CD14-positive monocyte (primary cell): ENCODE data around the gene CIRBP. TPM values are rescaled to one million over a fixed set of nuclear protein-coding genes. Genes with fewer than 3 reads are reported as not detected.

Experiments used
- DNase-seq, 3 donors: peaks; one replicate each; pipeline ENCODE4 v3.0.0-alpha.2; 2011 to 2022
- H2AFZ ChIP-seq: 2 replicates; pipeline ENCODE4 v1.6.0; 2012; ENCODE audit warnings: mild to moderate bottlenecking, low read depth, low read length, inconsistent platforms; ENCODE audit not compliant: insufficient read depth, poor library complexity, severe bottlenecking
- H3K27ac ChIP-seq, 2 donors: 1 replicate in 1 of 2; 2 replicates in 1 of 2; pipeline ENCODE4 v1.5.1; 2012 to 2013; ENCODE audit warnings: low read length in 2 of 2, control low read depth in 1 of 2, inconsistent platforms in 1 of 2, low read depth in 1 of 2, mild to moderate bottlenecking in 1 of 2
- H3K27me3 ChIP-seq, 2 donors: one replicate each; pipeline versions ENCODE4 v1.6.0 to v1.6.1; 2011 to 2013; ENCODE audit warnings: low read length in 2 of 2; ENCODE audit not compliant: control insufficient read depth in 2 of 2, insufficient read depth in 2 of 2
- H3K36me3 ChIP-seq, 2 donors: replicated peaks in 1 of 2; 1 replicate in 1 of 2; 2 replicates in 1 of 2; pipeline versions ENCODE4 v1.5.1 to v1.6.1; 2012 to 2013; ENCODE audit warnings: low read length in 2 of 2, control low read depth in 1 of 2, inconsistent platforms in 1 of 2, mild to moderate bottlenecking in 1 of 2; ENCODE audit not compliant: insufficient read depth in 2 of 2, control insufficient read depth in 1 of 2
- H3K4me1 ChIP-seq, 2 donors: 1 replicate in 1 of 2; 2 replicates in 1 of 2; pipeline versions ENCODE4 v1.5.1 to v1.6.1; 2012 to 2013; ENCODE audit warnings: low read length in 2 of 2, control low read depth in 1 of 2, inconsistent platforms in 1 of 2, mild to moderate bottlenecking in 1 of 2, moderate library complexity in 1 of 2; ENCODE audit not compliant: insufficient read depth in 2 of 2, control insufficient read depth in 1 of 2
- H3K4me2 ChIP-seq: replicated peaks from 2 replicates; pipeline ENCODE3; 2012; ENCODE audit warnings: low read length, moderate library complexity, mild to moderate bottlenecking; ENCODE audit not compliant: poor library complexity, severe bottlenecking; ENCODE audit errors: extremely low read depth
- H3K4me3 ChIP-seq, 3 experiments: fragments of 200-600 bp in 1 of 3; sonication (generic) in 1 of 3; replicated peaks in 1 of 3; 1 replicate in 2 of 3; 2 replicates in 1 of 3; pipeline ENCODE4 v1.5.1; 2011 to 2013; ENCODE audit warnings: low read length in 3 of 3, mild to moderate bottlenecking in 3 of 3, control low read depth in 2 of 3, low read depth in 2 of 3, inconsistent platforms in 1 of 3, moderate library complexity in 1 of 3
- H3K79me2 ChIP-seq: 2 replicates; pipeline ENCODE4 v1.6.0; 2012; ENCODE audit warnings: mild to moderate bottlenecking, control low read depth, inconsistent platforms, low read length, moderate library complexity; ENCODE audit not compliant: insufficient read depth
- H3K9ac ChIP-seq: 2 replicates; pipeline ENCODE4 v1.6.0; 2017; ENCODE audit warnings: low read length, mild to moderate bottlenecking; ENCODE audit not compliant: insufficient read depth, poor library complexity, severe bottlenecking
- H3K9me3 ChIP-seq, 2 donors: replicated peaks in 1 of 2; 1 replicate in 1 of 2; 2 replicates in 1 of 2; pipeline versions ENCODE4 v1.5.1 to v1.6.1; 2012 to 2013; ENCODE audit warnings: low read length in 2 of 2, control low read depth in 1 of 2; ENCODE audit not compliant: control insufficient read depth in 1 of 2, insufficient read depth in 1 of 2
- H4K20me1 ChIP-seq: 2 replicates; pipeline ENCODE4 v1.6.0; 2012; ENCODE audit warnings: mild to moderate bottlenecking, low read length, control low read depth, moderate library complexity; ENCODE audit not compliant: insufficient read depth
- H3K27ac Mint-ChIP-seq, 7 donors: one replicate each; pipeline ENCODE4 v1.8.0; 2020; ENCODE audit warnings: mild to moderate bottlenecking in 7 of 7, mixed read lengths in 7 of 7, moderate library complexity in 6 of 7, inconsistent platforms in 2 of 7
- H3K27me3 Mint-ChIP-seq, 3 donors: one replicate each; pipeline ENCODE4 v1.8.0; 2021 to 2022; ENCODE audit warnings: low read depth in 3 of 3, mild to moderate bottlenecking in 3 of 3, mixed read lengths in 3 of 3, moderate library complexity in 3 of 3, inconsistent platforms in 1 of 3
- H3K36me3 Mint-ChIP-seq, 2 donors: one replicate each; pipeline ENCODE4 v1.8.0; 2020; ENCODE audit warnings: mixed read lengths in 2 of 2, inconsistent platforms in 1 of 2, mild to moderate bottlenecking in 1 of 2
- H3K4me1 Mint-ChIP-seq: one replicate; pipeline ENCODE4 v1.8.0; 2020; ENCODE audit warnings: mild to moderate bottlenecking, mixed read lengths
- H3K4me3 Mint-ChIP-seq, 2 donors: one replicate each; pipeline ENCODE4 v1.8.0; 2020; ENCODE audit warnings: mild to moderate bottlenecking in 2 of 2, mixed read lengths in 2 of 2, moderate library complexity in 1 of 2
- H3K9me3 Mint-ChIP-seq, 7 donors: one replicate each; pipeline ENCODE4 v1.8.0; 2020 to 2022; ENCODE audit warnings: mixed read lengths in 7 of 7, mild to moderate bottlenecking in 6 of 7, moderate library complexity in 6 of 7, inconsistent platforms in 2 of 7
- CTCF ChIP-seq: fragments of 200-600 bp; IDR thresholded peaks from one replicate; pipeline ENCODE4 v1.8.0; 2022; ENCODE audit warnings: antibody characterized with exemption, mild to moderate bottlenecking
- WGBS: methylation state at CpG from one replicate; pipeline ENCODE4 v1.1.5; 2013; ENCODE audit warnings: missing lambda C conversion rate; ENCODE audit not compliant: insufficient coverage; 5-methylcytosine and 5-hydroxymethylcytosine counted together
- intact Hi-C, 2 donors: fragments of 100-400 bp; cut with micrococcal nuclease; formaldehyde crosslinking; loops; one replicate each; pipeline versions ENCODE4 v1.15.0 to v1.15.1; 2023
- polyA plus RNA-seq, 3 donors: library from polyadenylated mRNA; depleted of rRNA in 1 of 3; unstranded in 2 of 3; stranded (reverse) in 1 of 3; fragments of 300-500 nt in 2 of 3; fragments of >200 nt in 1 of 3; fragmentation: Illumina TruSeq in 2 of 3; gene quantifications; 1 replicate in 2 of 3; 2 replicates in 1 of 3; pipeline ENCODE4 v1.2.3, GENCODE V29; 2012 to 2021

The CIRBP gene
- polyA plus RNA-seq, 3 donors = 39.6 to 600 (median 51.1) TPM

- no peak overlapping the region for H3K4me3 ChIP-seq
- Mint-ChIP-seq H3K36me3 (peaks cover 5 to 14% of the 10 kb centered on the region in 2 donors), H3K9me3 (peaks cover 0 to 10% (median 3%) of the 10 kb centered on the region in 7 donors), H3K27ac (no peak overlapping the region), H3K4me3 (no peak overlapping the region), H3K27me3 (peaks cover 4 to 7% (median 5%) of the 10 kb centered on the region in 3 donors), H3K4me1 (peaks cover 6% of the 10 kb centered on the region)
- no peak overlapping the region for H3K4me2 ChIP-seq
- no peak for TF ChIP-seq CTCF
- H3K9ac ChIP-seq = no peak overlapping the region
- H2AFZ ChIP-seq = no peak overlapping the region
- H3K9me3 ChIP-seq = no peaks in the 10 kb centered on the region
- no peak overlapping the region for H3K27ac ChIP-seq
- H3K4me1 ChIP-seq = no peaks in the 10 kb centered on the region
- peaks cover 17 to 34% of the 10 kb centered on the region in 2 donors for H3K36me3 ChIP-seq
- no peaks in the 10 kb centered on the region for H3K27me3 ChIP-seq
- intact Hi-C loops = no loop called here
- DNase-seq = no peak
- peaks cover 23% of the 10 kb centered on the region for H4K20me1 ChIP-seq
- WGBS = 97% methylated on average over 149 of the region's 158 CpGs
- no peaks in the 10 kb centered on the region for H3K79me2 ChIP-seq
These were observed 39.8 kb upstream of the CIRBP start for GRCh38 chr19:1229056-1229923.

- Mint-ChIP-seq H3K27me3 (peaks cover 5 to 9% (median 5%) of the 10 kb centered on the region in 3 donors), H3K27ac (no peak overlapping the region), H3K9me3 (peaks cover 0 to 10% (median 3%) of the 10 kb centered on the region in 7 donors), H3K36me3 (peaks cover 5 to 12% of the 10 kb centered on the region in 2 donors), H3K4me1 (peaks cover 6% of the 10 kb centered on the region), H3K4me3 (no peak overlapping the region)
- Histone ChIP-seq H3K27me3 (peaks cover 0 to under 1% of the 10 kb centered on the region in 2 donors), H3K4me2 (no peak overlapping the region), H3K4me3 (no peak overlapping the region), H3K4me1 (no peaks in the 10 kb centered on the region), H3K27ac (no peak overlapping the region), H3K9me3 (no peaks in the 10 kb centered on the region), H3K9ac (no peak overlapping the region), H3K79me2 (no peaks in the 10 kb centered on the region), H4K20me1 (peaks cover 14% of the 10 kb centered on the region), H2AFZ (no peak overlapping the region), H3K36me3 (peaks cover 10 to 27% of the 10 kb centered on the region in 2 donors)
- no peak for DNase-seq
- TF ChIP-seq CTCF = no peak
- 93% methylated on average over 48 of the region's 61 CpGs for WGBS
- intact Hi-C loops = no loop called here
These were observed 39.0 kb upstream of the CIRBP start for GRCh38 chr19:1229924-1230782.
